Activated CD4-positive, alpha-beta T cell treated with anti-CD3 and anti-CD28 coated beads for 48 hours (primary cell): Measurements from ENCODE around the gene TAF6.
"Not testable (repeated sequence)": the region's sequence is repeated elsewhere in the genome, so short reads cannot be mapped to it uniquely, and the experiment has no call there.

ENCODE experiments used
- DNase-seq: peaks from one replicate; pipeline ENCODE4 v3.0.0-alpha.2; 2020

TAF6 gene

GRCh38 chr7:100152404-100152803, 33.2 kb upstream of the TAF6 start:
- no peak for DNase-seq

- peak; percentile 99 for DNase-seq
Observed at GRCh38 chr7:100148559-100149328, 29.6 kb upstream of the TAF6 start, which contains the start of gene LAMTOR4. TSS of gene LAMTOR4 (plus strand) at chr7:100148918. CDS start at chr7:100148973, 55 bp downstream.

GRCh38 chr7:100148225-100148558, 29.0 kb upstream of the TAF6 start:
- no peak for DNase-seq

GRCh38 chr7:100147278-100147677, 28.1 kb upstream of the TAF6 start:
- no peak for DNase-seq

- not testable (repeated sequence) for DNase-seq
Observed at GRCh38 chr7:100146350-100146749, 27.2 kb upstream of the TAF6 start.

GRCh38 chr7:100142461-100142860, 23.3 kb upstream of the TAF6 start:
- no peak for DNase-seq

- no peak for DNase-seq
Observed at GRCh38 chr7:100141555-100141949, 22.4 kb upstream of the TAF6 start.

GRCh38 chr7:100137851-100138760, 18.9 kb upstream of the TAF6 start:
- no peak for DNase-seq

GRCh38 chr7:100132697-100133151, 13.6 kb upstream of the TAF6 start:
- DNase-seq: peak; percentile 75

- DNase-seq: no peak
Observed at GRCh38 chr7:100132126-100132525, 13.0 kb upstream of the TAF6 start.

- peak; percentile 90 for DNase-seq
Observed at GRCh38 chr7:100130608-100131453, 11.7 kb upstream of the TAF6 start.

- DNase-seq: not testable (repeated sequence)
Observed at GRCh38 chr7:100130220-100130607, 11.1 kb upstream of the TAF6 start.

GRCh38 chr7:100128637-100128963, 9.4 kb upstream of the TAF6 start:
- no peak for DNase-seq

- DNase-seq: peak; percentile 45
Observed at GRCh38 chr7:100127866-100128636, 8.9 kb upstream of the TAF6 start.

- peak; percentile 95 for DNase-seq
Observed at GRCh38 chr7:100126931-100127865, 8.0 kb upstream of the TAF6 start, which contains the start of gene MBLAC1. TSS of gene MBLAC1 (plus strand) at chr7:100126967. CDS start at chr7:100127396, 429 bp downstream.

- no peak for DNase-seq
Observed at GRCh38 chr7:100126239-100126930, 7.2 kb upstream of the TAF6 start.

GRCh38 chr7:100124301-100125230, 5.4 kb upstream of the TAF6 start:
- no peak for DNase-seq

GRCh38 chr7:100122568-100122967, 3.4 kb upstream of the TAF6 start:
- DNase-seq: no peak

- no peak for DNase-seq
Observed at GRCh38 chr7:100122067-100122466, 2.9 kb upstream of the TAF6 start.
